Measurements from ENCODE around the gene RTTN. TPM values are rescaled to one million over a fixed set of nuclear protein-coding genes. Genes with fewer than 3 reads are reported as not detected.
"Not testable (repeated sequence)": the region's sequence is repeated elsewhere in the genome, so short reads cannot be mapped to it uniquely, and the experiment has no call there.

RTTN gene, protein sequence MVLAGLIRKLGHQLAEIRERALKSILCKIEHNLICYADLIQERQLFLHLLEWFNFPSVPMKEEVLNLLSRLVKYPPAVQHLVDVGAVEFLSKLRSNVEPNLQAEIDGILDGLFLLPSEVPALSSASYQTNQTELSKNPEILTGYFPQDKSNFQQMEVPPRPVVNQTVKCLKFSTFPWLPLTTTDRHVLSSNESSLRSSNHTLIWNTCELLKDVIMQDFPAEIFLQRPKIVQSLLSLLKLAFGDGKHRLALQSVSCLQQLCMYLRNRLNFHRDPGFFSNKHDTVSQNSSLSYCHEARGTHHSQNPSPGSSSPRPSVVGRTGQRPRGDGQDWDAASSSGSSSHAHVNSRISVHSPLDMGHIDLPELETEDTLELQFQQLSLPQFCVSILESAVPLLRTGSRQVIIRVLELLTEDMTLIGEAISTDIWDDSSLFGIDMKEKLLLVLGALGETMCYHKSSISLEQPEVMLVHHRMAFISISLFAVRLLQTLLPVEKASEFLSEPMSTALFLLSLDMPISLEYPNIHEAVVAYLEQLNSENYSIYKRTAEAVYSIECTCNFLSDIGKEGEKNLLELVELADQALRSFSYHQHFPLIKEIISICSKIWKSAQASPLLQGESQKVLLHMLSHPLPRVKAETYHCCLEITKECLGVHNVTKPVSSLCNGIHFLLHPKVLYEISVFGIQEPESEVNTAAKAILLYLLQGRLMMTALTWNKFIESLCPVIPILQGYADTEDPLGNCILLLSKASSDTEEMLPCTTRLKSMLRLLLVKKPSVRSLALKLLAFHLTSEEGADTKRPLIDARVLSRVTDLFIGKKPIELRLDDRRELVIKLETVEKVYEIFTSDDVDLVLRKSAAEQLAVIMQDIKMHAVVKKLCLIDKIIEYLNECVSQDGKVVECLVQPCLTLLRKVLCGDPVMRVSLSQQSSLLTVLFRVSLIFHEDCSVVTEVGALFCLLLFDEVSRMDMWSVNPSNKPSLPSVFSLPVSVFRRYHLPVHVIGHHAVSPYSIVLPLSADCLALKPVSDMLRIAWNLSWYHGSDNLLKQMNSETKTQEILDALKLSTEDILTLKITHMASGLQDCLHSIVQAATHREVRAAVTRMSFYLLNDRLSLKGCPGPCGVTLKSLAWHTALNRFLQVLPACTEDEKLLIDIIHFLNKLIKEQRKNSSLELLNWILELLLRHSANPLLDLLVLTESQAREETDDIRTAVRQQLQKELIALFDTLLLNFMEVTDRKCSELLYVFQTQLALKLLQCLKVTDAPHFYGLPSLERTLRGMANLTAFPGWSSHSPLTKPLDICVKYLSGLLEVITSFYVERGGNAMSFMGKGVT (N-terminal part only)
- total RNA-seq (2014; rRNA removed; shearing (Covaris generic)) = 6.2 and 8.0 TPM in 2 replicates

GRCh38 chr18:70205421-70206397 lies at the start of gene RTTN:
RTTN (minus strand) TSS chr18:70205687; CDS start chr18:70205658, 29 bp downstream.
- DNase-seq (ENCODE audit: low spot score) = peak; percentile 89

DNA sequence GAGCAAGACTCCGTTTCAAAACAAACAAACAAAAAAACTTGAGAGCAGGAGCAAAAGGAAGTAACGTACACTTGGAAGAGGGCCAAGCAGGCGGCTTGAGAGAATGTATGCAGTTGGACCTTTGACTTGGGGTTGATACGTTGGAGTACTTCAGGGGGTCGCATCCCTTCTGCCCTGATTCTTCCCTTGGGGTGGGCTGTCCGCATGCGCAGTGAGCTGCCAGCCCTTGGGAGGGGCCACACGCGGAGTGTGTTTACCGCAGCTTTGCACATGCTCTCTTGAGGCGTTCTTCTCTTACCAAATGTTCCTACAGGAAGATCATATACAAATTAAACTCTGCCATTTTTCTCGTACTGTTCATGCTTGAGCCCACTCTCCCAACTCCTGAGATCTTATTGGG lies 45.3 kb upstream of the RTTN start:
- DNase-seq (ENCODE audit: low spot score) = no peak

GRCh38 chr18:70249861-70250260 lies 44.4 kb upstream of the RTTN start:
- DNase-seq (ENCODE audit: low spot score) = not testable (repeated sequence)

DNA sequence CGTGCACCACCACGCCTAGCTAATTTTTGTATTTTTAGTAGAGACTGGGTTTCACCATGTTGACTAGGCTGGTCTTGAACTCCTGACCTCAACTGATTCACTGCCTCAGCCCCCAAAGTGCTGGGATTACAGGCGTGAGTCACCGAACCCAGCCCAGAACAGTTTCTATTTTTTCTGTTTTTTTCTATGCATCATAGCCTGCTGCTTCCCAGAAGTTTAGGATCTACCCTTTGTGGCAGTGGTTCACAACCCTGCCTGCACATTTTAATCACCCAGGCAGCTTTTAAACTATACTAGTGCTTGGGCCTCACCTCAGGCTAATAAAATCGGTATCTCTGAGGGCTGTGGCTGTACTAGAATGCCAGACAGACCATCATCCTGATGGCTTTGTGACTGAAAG lies 43.6 kb upstream of the RTTN start:
- no peak for DNase-seq (ENCODE audit: low spot score)

DNA sequence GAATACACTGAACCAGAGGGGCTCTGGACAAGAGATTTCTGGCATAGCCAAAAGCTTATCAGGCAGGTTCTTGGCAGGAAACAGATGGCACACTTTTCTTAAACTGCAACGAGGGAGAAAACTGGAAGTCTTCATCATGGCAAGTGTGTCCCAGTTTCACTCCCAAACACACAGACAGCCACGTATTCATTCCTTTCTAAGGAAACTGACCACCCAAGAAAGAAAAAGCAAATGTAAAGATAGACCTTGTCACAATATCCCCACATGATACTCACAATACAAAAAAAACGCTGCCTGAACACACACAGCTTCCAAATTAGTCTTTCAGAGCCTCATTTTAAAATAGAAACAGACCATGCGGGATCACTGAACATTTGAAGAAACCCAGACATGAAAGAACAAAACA lies 40.6 kb upstream of the RTTN start:
- DNase-seq (ENCODE audit: low spot score) = no peak

- DNase-seq (ENCODE audit: low spot score) = peak; percentile 21
These were observed 37.8 kb upstream of the RTTN start for GRCh38 chr18:70243131-70243929.

DNA sequence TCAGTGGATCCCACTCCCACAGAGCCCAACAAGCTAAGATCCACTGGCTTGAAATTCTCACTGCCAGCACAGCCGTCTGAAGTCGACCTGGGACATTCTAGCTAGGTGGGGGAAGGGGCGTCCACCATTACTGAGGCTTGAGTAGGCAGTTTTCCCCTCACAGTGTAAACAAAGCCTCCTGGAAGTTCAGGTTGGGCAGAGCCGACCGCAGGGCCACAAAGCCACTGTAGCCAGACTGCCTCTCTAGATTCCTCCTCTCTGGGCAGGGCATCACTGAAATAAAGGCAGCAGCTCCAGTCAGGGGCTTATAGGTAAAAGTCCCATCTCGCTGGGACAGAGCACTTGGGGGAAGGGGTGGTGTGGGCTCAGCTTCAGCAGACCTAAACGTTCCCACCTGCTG lies 31.4 kb upstream of the RTTN start:
- DNase-seq (ENCODE audit: low spot score) = not testable (repeated sequence)

- DNase-seq (ENCODE audit: low spot score) = no peak
These were observed 30.0 kb upstream of the RTTN start for GRCh38 chr18:70235478-70235877.

GRCh38 chr18:70234667-70235459 lies 29.4 kb upstream of the RTTN start:
- DNase-seq (ENCODE audit: low spot score) = peak; percentile 65

DNA sequence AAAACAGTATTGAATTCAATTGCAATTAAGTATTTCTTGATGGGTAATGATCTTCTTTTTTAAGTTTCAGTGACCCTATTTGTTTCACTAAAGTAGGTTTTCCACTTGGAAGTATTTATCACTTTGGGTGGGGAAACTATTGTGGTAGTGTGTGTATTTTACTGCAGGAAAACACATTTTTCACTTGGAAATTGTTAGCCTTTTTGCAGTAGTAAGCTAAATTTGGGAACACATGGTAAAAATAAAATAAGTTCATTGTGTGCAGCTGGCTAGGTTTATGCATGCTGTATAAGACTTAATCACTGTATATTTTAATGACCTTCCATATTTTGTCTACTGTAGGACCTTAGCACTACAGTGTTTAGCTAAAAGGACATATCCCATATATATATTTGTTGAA lies 28.5 kb upstream of the RTTN start:
- DNase-seq (ENCODE audit: low spot score) = no peak

- no peak for DNase-seq (ENCODE audit: low spot score)
These were observed 26.8 kb upstream of the RTTN start for GRCh38 chr18:70232261-70232660.

DNA sequence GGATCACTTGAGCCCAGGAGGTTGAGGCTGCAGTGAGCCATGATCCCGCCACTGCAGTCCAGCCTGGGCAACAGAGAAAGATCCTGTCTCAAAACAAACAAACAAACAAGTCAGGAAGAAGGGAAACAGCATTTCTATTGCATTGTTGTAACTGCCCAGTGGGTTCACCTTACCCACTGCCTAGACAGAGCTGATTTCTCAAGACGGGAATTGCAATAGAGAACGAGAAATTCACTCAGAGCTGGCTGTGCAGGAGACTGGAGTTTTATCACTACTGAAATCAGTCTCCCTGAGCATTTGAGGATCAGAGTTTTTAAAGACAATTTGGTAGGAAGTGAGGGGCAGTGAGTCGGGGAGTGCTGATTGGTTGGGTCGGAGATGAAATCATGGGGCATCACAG lies 24.2 kb upstream of the RTTN start:
- no peak for DNase-seq (ENCODE audit: low spot score)

DNA sequence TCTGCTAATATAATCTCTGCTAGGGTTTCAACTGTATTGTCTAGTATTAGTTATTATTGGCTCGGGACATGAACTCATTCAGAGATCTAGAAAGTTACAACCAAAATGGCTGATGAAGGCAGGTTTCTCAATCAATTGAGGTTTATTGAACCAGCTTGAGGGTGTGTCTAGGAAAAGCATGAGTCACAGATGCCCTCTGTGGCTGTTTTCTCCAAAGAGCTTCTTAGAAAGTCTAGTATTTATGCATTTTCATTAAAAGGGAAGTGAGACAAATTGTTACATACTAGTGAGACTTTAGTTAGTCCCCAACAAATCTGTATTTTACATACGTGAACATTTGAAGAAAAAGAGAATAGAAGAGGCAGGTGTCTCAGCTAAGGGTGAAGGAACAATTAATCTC lies 23.0 kb upstream of the RTTN start:
- no peak for DNase-seq (ENCODE audit: low spot score)

GRCh38 chr18:70227438-70227837 lies 22.0 kb upstream of the RTTN start:
- DNase-seq (ENCODE audit: low spot score) = no peak

GRCh38 chr18:70221915-70222278 lies 16.4 kb upstream of the RTTN start:
- DNase-seq (ENCODE audit: low spot score) = no peak

GRCh38 chr18:70221156-70221914 lies 15.8 kb upstream of the RTTN start:
- DNase-seq (ENCODE audit: low spot score) = no peak

GRCh38 chr18:70220628-70221027 lies 15.1 kb upstream of the RTTN start:
- DNase-seq (ENCODE audit: low spot score) = no peak

DNA sequence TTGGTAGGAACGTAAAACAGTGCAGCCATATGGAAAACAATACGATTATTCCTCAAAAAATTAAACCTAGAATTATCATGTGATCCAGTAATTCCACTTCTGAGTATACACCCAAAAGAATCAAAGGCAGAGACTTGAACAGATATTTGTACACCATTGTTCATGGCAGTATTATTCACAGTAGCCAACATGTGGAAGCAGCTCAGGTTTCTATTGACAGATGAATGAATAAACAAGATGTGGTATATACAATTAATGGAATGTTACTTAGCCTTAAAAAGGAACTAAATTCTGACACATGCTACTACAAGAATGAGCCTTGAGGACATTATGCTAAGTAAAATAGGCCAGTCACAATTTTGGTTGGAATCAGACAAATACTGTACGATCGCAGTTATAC lies 14.2 kb upstream of the RTTN start:
- no peak for DNase-seq (ENCODE audit: low spot score)
